ENCODE data around the gene TSKS. TPM values are rescaled to one million over a fixed set of nuclear protein-coding genes. Genes with fewer than 3 reads are reported as not detected.

TSKS gene
- total and polyA plus RNA-seq, 11 donors: 0.23 to 0.77 (median 0.40) TPM; not detected in 3

DNA sequence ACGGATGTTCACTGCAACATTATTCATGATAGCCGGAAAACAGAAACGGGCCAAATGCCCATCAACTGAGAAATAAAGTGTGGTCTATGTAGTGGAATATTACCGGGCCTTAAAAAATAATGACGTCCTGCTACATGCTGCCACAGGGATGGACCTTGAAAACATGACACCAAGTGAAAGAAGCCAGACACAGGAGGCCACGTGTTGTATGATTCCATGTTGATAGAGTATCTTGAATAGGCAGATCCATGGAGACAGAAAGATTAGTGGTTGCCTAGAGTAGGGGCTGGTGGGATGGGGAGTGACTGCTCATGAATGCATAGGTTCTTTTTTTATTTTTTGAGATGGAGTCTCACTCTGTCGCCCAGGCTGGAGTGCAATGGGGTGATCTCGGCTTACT is 7.4 kb upstream of the TSKS start:
- TF ChIP-seq POLR2A (IDR thresholded peaks at IDR 0.05): no peak
- TF ChIP-seq, protein P1, sequence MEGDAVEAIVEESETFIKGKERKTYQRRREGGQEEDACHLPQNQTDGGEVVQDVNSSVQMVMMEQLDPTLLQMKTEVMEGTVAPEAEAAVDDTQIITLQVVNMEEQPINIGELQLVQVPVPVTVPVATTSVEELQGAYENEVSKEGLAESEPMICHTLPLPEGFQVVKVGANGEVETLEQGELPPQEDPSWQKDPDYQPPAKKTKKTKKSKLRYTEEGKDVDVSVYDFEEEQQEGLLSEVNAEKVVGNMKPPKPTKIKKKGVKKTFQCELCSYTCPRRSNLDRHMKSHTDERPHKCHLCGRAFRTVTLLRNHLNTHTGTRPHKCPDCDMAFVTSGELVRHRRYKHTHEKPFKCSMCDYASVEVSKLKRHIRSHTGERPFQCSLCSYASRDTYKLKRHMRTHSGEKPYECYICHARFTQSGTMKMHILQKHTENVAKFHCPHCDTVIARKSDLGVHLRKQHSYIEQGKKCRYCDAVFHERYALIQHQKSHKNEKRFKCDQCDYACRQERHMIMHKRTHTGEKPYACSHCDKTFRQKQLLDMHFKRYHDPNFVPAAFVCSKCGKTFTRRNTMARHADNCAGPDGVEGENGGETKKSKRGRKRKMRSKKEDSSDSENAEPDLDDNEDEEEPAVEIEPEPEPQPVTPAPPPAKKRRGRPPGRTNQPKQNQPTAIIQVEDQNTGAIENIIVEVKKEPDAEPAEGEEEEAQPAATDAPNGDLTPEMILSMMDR (IDR thresholded peaks at IDR 0.05): no peak
- DNase-seq (no peak), ATAC-seq (no peak)
- Histone ChIP-seq H3K4me1 (peaks cover 0 to 36% (median 25%) of the 10 kb centered on the region in 12 donors), H3K27ac (no peak overlapping the region), H3K27me3 (no peaks in the 10 kb centered on the region), H3K36me3 (peaks cover 0 to 25% (median 6%) of the 10 kb centered on the region in 9 donors), H3K9me3 (no peaks in the 10 kb centered on the region), H3K4me3 (no peak overlapping the region)
- WGBS, 4 donors: 79 to 85% (median 82%) methylated on average over 6 to 8 of the region's 8 CpGs
- intact Hi-C loops (cut with DNase I): loop anchor here in 1 of 10 donors (5.0 kb wide), 1 partner anchor 37 kb away; no protein-coding TSS in a partner anchor

DNA sequence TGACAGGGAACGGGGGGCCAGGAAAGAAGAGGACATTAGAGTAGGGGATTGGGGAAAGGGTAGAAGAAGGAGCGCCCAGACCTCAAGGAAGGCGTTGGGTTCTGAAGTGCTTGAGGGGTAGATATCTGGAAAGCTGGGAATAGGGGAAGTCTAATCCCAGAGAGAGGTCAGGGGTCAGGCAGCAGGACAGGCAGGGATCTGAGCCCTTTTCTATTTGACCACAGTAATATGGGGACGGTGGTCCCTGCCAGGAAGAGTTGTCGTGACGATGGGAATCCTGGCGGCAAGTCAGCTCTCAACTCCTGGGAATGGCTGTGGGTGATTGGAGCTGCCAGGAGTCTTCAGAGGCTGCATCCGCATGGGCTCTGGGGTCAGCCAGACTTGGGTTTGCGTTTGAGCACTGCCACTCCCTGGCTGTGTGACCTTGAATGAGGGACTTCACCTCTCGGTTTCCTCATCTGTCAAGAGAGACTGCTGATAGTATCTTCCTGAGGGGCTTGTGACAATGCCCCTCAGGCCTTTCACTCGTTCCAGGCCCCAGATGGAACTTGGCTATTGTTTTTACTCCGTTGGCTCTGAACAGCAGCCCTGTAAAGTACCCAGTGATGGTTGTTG is 5.0 kb upstream of the TSKS start:
- H3K27ac ChIP-seq: peak overlapping the region in 8 of 12 donors; percentile 0 to 93 (median 87)
- peak overlapping the region; percentile 54 to 97 (median 87) for H3K4me3 ChIP-seq
- peaks cover 0 to 17% (median 6%) of the 10 kb centered on the region in 9 donors for H3K36me3 ChIP-seq
- DNase-seq (no peak), ATAC-seq (no peak)
- no peaks in the 10 kb centered on the region for H3K27me3 ChIP-seq
- TF ChIP-seq, protein P1 (IDR thresholded peaks at IDR 0.05): no peak
- intact Hi-C loops (cut with DNase I): loop anchor here in 7 of 10 donors (2.0 to 5.0 kb wide), 11 partner anchors 34 to 109 kb away; partner anchors contain the start of genes AKT1S1 (in 3 of the 7), TBC1D17 (in 3 of the 7), FUZ (in 2 of the 7) and PNKP (in 2 of the 7)
- peaks cover 0 to 36% (median 27%) of the 10 kb centered on the region in 12 donors for H3K4me1 ChIP-seq
- WGBS, 4 donors: 37 to 47% (median 46%) methylated on average over 12 of the region's 12 CpGs
- no peaks in the 10 kb centered on the region for H3K9me3 ChIP-seq

DNA sequence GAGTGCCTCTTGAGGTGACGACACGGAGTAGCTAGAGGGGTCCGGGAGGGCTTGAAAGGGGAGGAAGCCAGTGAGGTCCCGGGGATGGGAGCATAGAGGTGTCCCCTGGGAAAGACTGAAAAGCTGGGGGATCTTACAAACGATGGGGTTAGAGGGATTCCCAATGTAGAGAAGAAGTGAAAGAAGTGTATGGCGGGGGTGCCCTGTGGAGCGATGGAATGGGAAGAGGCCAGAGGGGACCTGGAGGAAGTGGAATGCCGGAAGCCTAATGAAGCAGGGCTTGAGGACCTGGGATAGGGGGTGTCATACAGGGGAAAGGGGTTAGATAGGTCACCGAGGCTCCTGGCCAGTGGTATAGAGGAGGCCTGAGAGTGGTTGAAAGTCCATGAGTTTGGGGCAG is 4.3 kb upstream of the TSKS start:
- TF ChIP-seq, protein P1 (IDR thresholded peaks at IDR 0.05): no peak
- TF ChIP-seq POLR2A (IDR thresholded peaks at IDR 0.05): no peak
- intact Hi-C loops (cut with DNase I): loop anchor here in 7 of 10 donors (2.0 to 5.0 kb wide), 11 partner anchors 35 to 110 kb away; partner anchors contain the start of genes AKT1S1 (in 3 of the 7), TBC1D17 (in 3 of the 7), FUZ (in 2 of the 7) and PNKP (in 2 of the 7)
- peak overlapping the region; percentile 14 to 93 (median 84) for H3K27ac ChIP-seq
- H3K9me3 ChIP-seq: no peaks in the 10 kb centered on the region
- H3K36me3 ChIP-seq: peaks cover 0 to 17% (median 6%) of the 10 kb centered on the region in 9 donors
- peaks cover 0 to 36% (median 27%) of the 10 kb centered on the region in 12 donors for H3K4me1 ChIP-seq
- no peak for ATAC-seq
- 0 to 1% (median 1%) methylated on average over 9 of the region's 9 CpGs for WGBS, 4 donors
- H3K27me3 ChIP-seq: no peaks in the 10 kb centered on the region
- peak overlapping the region; percentile 54 to 97 (median 87) for H3K4me3 ChIP-seq
- DNase-seq: no peak

DNA sequence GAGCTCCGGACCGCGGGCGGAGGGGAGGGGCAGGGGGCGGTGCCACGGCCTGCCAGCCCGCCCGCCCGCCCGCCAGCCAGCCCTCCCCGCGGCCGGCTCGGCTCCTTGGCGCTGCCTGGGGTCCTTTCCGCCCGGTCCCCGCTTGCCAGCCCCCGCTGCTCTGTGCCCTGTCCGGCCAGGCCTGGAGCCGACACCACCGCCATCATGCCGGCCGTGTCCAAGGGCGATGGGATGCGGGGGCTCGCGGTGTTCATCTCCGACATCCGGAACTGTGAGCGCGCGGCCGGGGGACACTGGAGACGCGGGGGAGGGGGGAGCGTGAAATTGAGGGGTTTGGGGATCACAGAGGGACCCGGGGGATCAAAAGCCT is 3.8 kb upstream of the TSKS start, which contains the start of gene AP2A1:
Gene AP2A1, plus strand, starts transcription at position 72 of the 370 bp plus-strand sequence. Its CDS starts 133 bp downstream, at position 205.
- TF ChIP-seq, protein P1 (IDR thresholded peaks at IDR 0.05): no peak
- TF ChIP-seq POLR2A (IDR thresholded peaks at IDR 0.05): peak; percentile 10 to 45
- peaks cover 0 to 36% (median 27%) of the 10 kb centered on the region in 12 donors for H3K4me1 ChIP-seq
- H3K27ac ChIP-seq: peak within 1 kb of the TSS; percentile 90 to 99 (median 94)
- intact Hi-C loops (cut with DNase I): loop anchor here in 7 of 10 donors (1.0 to 5.0 kb wide), 12 partner anchors 35 to 110 kb away; partner anchors contain the start of genes AKT1S1 (in 3 of the 7), TBC1D17 (in 3 of the 7), FUZ (in 2 of the 7) and PNKP (in 2 of the 7)
- H3K27me3 ChIP-seq: no peaks in the 10 kb centered on the region
- H3K4me3 ChIP-seq: peak within 1 kb of the TSS; percentile 54 to 97 (median 87)
- ATAC-seq: no peak
- no peaks in the 10 kb centered on the region for H3K9me3 ChIP-seq
- DNase-seq: no peak
- H3K36me3 ChIP-seq: peaks cover 0 to 16% (median 5%) of the 10 kb centered on the region in 9 donors
- WGBS, 4 donors: 1 to 2% (median 2%) methylated on average over 5 to 38 of the region's 38 CpGs
